ENCODE data around the gene ZNF618.

ZNF618 gene

GRCh38 chr9:114034196-114034595 lies 158.1 kb downstream of the ZNF618 start:
- no peak overlapping the region for H3K4me3 ChIP-seq (ENCODE audit: low read depth, low read length)
- no peak for TF ChIP-seq CTCF (conservative IDR thresholded peaks at IDR 0.05; ENCODE audit: low read depth, low read length)
- no peak for DNase-seq (ENCODE audit: low read depth)

- H3K4me3 ChIP-seq (ENCODE audit: low read depth, low read length), result no peak overlapping the region
- TF ChIP-seq CTCF (conservative IDR thresholded peaks at IDR 0.05; ENCODE audit: low read depth, low read length), result no peak
- no peak for DNase-seq (ENCODE audit: low read depth)
Measured at GRCh38 chr9:114034661-114035062, 158.6 kb downstream of the ZNF618 start.

GRCh38 chr9:114035221-114035844 lies 159.2 kb downstream of the ZNF618 start:
- H3K4me3 ChIP-seq (ENCODE audit: low read depth, low read length), result no peak overlapping the region
- no peak for TF ChIP-seq CTCF (conservative IDR thresholded peaks at IDR 0.05; ENCODE audit: low read depth, low read length)
- DNase-seq (ENCODE audit: low read depth), result no peak

GRCh38 chr9:114035845-114036801 lies 160.0 kb downstream of the ZNF618 start:
- no peak overlapping the region for H3K4me3 ChIP-seq (ENCODE audit: low read depth, low read length)
- no peak for TF ChIP-seq CTCF (conservative IDR thresholded peaks at IDR 0.05; ENCODE audit: low read depth, low read length)
- DNase-seq (ENCODE audit: low read depth), result no peak

- TF ChIP-seq CTCF (conservative IDR thresholded peaks at IDR 0.05; ENCODE audit: low read depth, low read length), result no peak
- H3K4me3 ChIP-seq (ENCODE audit: low read depth, low read length), result no peak overlapping the region
- DNase-seq (ENCODE audit: low read depth), result no peak
Measured at GRCh38 chr9:114037249-114037648, 161.1 kb downstream of the ZNF618 start.

- no peak overlapping the region for H3K4me3 ChIP-seq (ENCODE audit: low read depth, low read length)
- no peak for DNase-seq (ENCODE audit: low read depth)
- TF ChIP-seq CTCF (conservative IDR thresholded peaks at IDR 0.05; ENCODE audit: low read depth, low read length), result no peak
Measured at GRCh38 chr9:114037961-114038723, 162.0 kb downstream of the ZNF618 start.

Data from choroid plexus epithelial cell (primary cell).